ENCODE data around the gene GLS.

- TF ChIP-seq CTCF (conservative IDR thresholded peaks at IDR 0.05 in 1 of 2, IDR thresholded peaks at IDR 0.05 in 1 of 2; ENCODE audit: extremely low read depth in 1 of 2, insufficient read depth in 1 of 2, low read depth in 1 of 2, low read length in 2 of 2): no peak
- TF ChIP-seq EZH2 (IDR thresholded peaks at IDR 0.05; ENCODE audit: borderline replicate concordance, low read length): no peak
Observed at GRCh38 chr2:190999058-190999457, 118.4 kb downstream of the GLS start.
